Ectodermal cell (in vitro differentiated cells): ENCODE data around the gene KRTAP22-2.

ENCODE experiments used
- H3K27ac ChIP-seq: 2 replicates; pipeline ENCODE4 v1.7.0; 2013; ENCODE audit warnings: mild to moderate bottlenecking, low read depth, low read length; ENCODE audit not compliant: insufficient read depth, poor library complexity, severe bottlenecking
- H3K27me3 ChIP-seq: 2 replicates; pipeline ENCODE4 v1.7.0; 2013; ENCODE audit warnings: mild to moderate bottlenecking, low read length; ENCODE audit not compliant: insufficient read depth, control insufficient read depth, poor library complexity, severe bottlenecking
- H3K36me3 ChIP-seq: one replicate; pipeline ENCODE4 v1.7.0; 2013; ENCODE audit warnings: low read length; ENCODE audit not compliant: control insufficient read depth, insufficient read depth
- H3K4me1 ChIP-seq: one replicate; pipeline ENCODE4 v1.7.0; 2013; ENCODE audit warnings: low read length; ENCODE audit not compliant: control insufficient read depth, insufficient read depth
- H3K4me3 ChIP-seq: 2 replicates; pipeline ENCODE4 v1.7.0; 2013; ENCODE audit warnings: low read depth, low read length, control low read depth; ENCODE audit not compliant: insufficient read depth
- H3K9me3 ChIP-seq: 2 replicates; pipeline ENCODE4 v1.7.0; 2013; ENCODE audit warnings: mild to moderate bottlenecking, low read length, moderate library complexity; ENCODE audit not compliant: control insufficient read depth
- WGBS, 2 experiments: methylation state at CpG; one replicate each; pipeline ENCODE4 v1.1.7; 2013; ENCODE audit warnings: missing lambda C conversion rate in 2 of 2; 5-methylcytosine and 5-hydroxymethylcytosine counted together

Gene KRTAP22-2

GRCh38 chr21:30567617-30568016 lies 22.6 kb downstream of the KRTAP22-2 start:
- Histone ChIP-seq H3K27me3 (no peaks in the 10 kb centered on the region), H3K4me3 (no peak overlapping the region), H3K27ac (no peak overlapping the region), H3K9me3 (no peaks in the 10 kb centered on the region), H3K4me1 (no peaks in the 10 kb centered on the region), H3K36me3 (no peaks in the 10 kb centered on the region)

GRCh38 chr21:30563630-30564029 lies 26.6 kb downstream of the KRTAP22-2 start:
- 97 to 100% methylated on average over 1 of the region's 2 CpGs for WGBS, 2 experiments
- Histone ChIP-seq H3K4me3 (no peak overlapping the region), H3K27ac (no peak overlapping the region), H3K4me1 (no peaks in the 10 kb centered on the region), H3K27me3 (no peaks in the 10 kb centered on the region), H3K36me3 (no peaks in the 10 kb centered on the region), H3K9me3 (no peaks in the 10 kb centered on the region)

GRCh38 chr21:30563072-30563471 lies 27.1 kb downstream of the KRTAP22-2 start:
- Histone ChIP-seq H3K27ac (no peak overlapping the region), H3K36me3 (no peaks in the 10 kb centered on the region), H3K9me3 (no peaks in the 10 kb centered on the region), H3K27me3 (no peaks in the 10 kb centered on the region), H3K4me3 (no peak overlapping the region), H3K4me1 (no peaks in the 10 kb centered on the region)
- 80 to 86% methylated on average over 6 of the region's 6 CpGs for WGBS, 2 experiments

GRCh38 chr21:30561957-30562356 lies 28.2 kb downstream of the KRTAP22-2 start:
- 94 to 100% methylated on average over 1 of the region's 2 CpGs for WGBS, 2 experiments
- Histone ChIP-seq H3K4me1 (no peaks in the 10 kb centered on the region), H3K9me3 (no peaks in the 10 kb centered on the region), H3K36me3 (no peaks in the 10 kb centered on the region), H3K27ac (no peak overlapping the region), H3K4me3 (no peak overlapping the region), H3K27me3 (no peaks in the 10 kb centered on the region)

GRCh38 chr21:30561264-30561895 lies 28.8 kb downstream of the KRTAP22-2 start, which contains the start of gene KRTAP19-7:
KRTAP19-7 (minus strand) TSS chr21:30561314; CDS start chr21:30561289, 25 bp downstream.
- Histone ChIP-seq H3K36me3 (no peaks in the 10 kb centered on the region), H3K4me1 (no peaks in the 10 kb centered on the region), H3K27ac (no peak within 1 kb of the TSS), H3K4me3 (no peak within 1 kb of the TSS), H3K27me3 (no peaks in the 10 kb centered on the region), H3K9me3 (no peaks in the 10 kb centered on the region)
- WGBS, 2 experiments: 67 to 82% methylated on average over 2 of the region's 2 CpGs

GRCh38 chr21:30555095-30555494 lies 35.1 kb downstream of the KRTAP22-2 start:
- Histone ChIP-seq H3K4me3 (no peak overlapping the region), H3K4me1 (no peaks in the 10 kb centered on the region), H3K27me3 (no peaks in the 10 kb centered on the region), H3K9me3 (no peaks in the 10 kb centered on the region), H3K27ac (no peak overlapping the region), H3K36me3 (no peaks in the 10 kb centered on the region)
- no CpG with 5 or more reads among the region's 2 CpGs for WGBS, 2 experiments

GRCh38 chr21:30552782-30553181 lies 37.4 kb downstream of the KRTAP22-2 start:
- Histone ChIP-seq H3K27ac (no peak overlapping the region), H3K9me3 (no peaks in the 10 kb centered on the region), H3K4me1 (no peaks in the 10 kb centered on the region), H3K27me3 (no peaks in the 10 kb centered on the region), H3K36me3 (no peaks in the 10 kb centered on the region), H3K4me3 (no peak overlapping the region)
- WGBS, 2 experiments: 90 to 92% methylated on average over 1 of the region's 1 CpG

- Histone ChIP-seq H3K4me3 (no peak within 1 kb of the TSS), H3K4me1 (no peaks in the 10 kb centered on the region)
- WGBS, 2 experiments: 92 to 100% methylated on average over 1 of the region's 1 CpG
Measured at GRCh38 chr21:30541764-30542163, 48.4 kb downstream of the KRTAP22-2 start, which contains the start of gene KRTAP19-6. KRTAP19-6 (minus strand) TSS chr21:30541864; CDS start chr21:30541833, 31 bp downstream.

More at GRCh38 chr21:30541764-30542163, 48.4 kb downstream of the KRTAP22-2 start, which contains the start of gene KRTAP19-6:
- Histone ChIP-seq H3K36me3 (no peaks in the 10 kb centered on the region), H3K27ac (no peak within 1 kb of the TSS), H3K9me3 (no peaks in the 10 kb centered on the region), H3K27me3 (no peaks in the 10 kb centered on the region)
